HG03196 (cell line): ENCODE data around the gene PFAS.

Source experiments
- ATAC-seq: cut with Tn5 transposase; IDR thresholded peaks from one replicate; pipeline ENCODE4 v1.9.1; 2021; ENCODE audit not compliant: unreplicated experiment

The PFAS gene

DNA sequence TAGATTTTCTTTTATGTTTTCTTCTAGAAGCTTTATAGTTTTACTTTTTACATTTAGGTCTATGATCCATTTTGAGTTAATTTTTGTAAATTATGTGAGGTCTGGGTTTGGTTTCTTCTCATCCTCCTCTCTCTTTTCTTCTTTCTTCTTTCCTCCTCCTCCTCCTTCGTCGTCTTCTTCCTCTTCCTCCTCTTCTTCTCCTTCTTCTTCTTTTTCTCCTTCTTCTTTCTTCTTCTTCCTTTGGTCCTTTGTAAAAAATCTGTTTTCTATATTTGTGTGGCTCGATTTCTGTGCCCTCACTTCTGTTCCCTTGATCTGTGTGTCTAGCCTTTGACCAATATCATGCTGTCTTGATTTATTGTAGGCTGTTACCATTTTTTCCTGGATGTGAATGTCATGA is 51.1 kb downstream of the PFAS start:
- ATAC-seq = no peak

DNA sequence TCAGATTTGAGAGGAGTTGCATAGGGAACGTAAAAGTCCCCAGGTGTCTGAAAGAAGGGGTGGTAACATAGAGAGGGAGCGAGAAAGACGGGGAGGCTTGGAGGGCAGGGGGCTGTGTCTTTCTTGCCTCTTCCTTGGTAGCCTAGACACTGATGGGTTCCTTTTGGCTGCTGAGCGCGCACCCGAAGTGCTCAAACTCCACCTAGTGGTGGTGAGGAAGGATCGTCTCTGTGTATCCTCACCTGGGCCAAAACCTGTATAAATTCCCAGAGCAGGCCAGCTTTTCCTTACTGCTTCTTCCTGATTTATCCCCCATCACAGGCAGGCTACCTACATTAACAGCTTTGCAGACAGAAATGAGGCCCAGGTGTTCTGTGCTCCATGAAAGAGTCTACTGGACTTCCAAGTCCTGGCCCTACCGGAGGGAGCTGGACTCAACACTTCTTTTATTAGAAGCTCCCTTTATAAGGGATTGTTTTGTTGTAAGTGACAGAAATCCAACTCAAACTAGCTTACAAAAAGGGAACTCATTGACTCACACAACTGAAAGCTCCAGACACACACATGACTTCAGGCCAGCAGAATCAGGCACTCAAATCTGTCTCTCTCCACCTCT is 51.6 kb downstream of the PFAS start:
- no peak for ATAC-seq

DNA sequence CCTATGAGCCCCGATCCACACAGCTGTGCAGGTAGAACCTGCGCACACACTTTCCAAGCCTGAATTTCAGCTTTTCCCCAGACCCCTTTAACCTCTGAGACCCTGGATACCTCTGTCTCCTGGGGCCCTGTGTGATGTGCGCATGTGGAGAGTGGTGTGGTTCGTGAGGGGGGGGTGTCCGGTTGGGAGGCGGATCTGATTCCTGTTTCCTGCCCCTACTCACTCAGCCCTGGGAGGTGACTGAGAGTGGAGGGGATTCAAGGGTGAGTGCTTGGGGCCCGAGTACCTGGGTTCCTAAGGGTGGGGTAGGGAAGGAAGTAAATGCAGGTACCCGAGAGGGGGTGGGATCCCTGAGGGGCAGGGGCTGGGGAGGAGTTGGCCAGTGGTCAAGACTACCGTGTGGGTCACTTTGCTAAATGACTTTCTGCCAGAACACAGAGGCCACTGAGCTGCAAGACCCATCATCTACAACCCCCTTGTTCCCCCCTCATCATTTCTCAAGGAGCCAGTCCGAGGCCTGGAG is 61.6 kb downstream of the PFAS start:
- ATAC-seq = no peak

DNA sequence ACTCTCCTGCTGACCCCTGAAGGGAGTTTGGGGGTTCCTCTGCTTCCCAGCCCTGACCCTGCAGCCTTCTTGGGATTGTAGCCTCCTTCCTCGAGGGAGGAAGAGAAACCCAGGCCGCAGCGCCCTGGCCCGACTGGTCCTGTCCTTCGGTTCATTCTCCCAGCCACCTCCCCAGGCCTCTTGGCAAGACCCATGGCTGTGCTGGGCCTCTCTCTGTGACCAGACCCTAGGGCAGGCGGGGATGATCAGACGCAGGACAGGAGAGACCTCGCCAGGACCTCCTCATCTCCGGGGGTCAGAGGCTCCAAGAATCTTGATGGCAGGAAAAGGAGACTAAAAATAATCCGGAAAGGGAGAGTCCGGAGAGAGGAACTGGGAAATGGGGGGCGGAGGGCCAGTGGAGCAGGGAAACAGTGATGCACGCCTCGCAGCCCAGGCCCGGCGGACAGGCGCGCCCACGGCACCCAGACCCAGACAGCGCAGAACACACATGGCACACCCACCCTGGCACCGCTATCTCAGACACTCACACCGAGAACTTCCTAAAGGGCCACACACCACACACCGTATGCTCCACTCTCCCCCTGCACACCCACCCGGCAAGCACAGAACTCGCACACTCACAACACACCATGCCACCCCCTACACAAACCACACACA is 62.2 kb downstream of the PFAS start:
- no peak for ATAC-seq

DNA sequence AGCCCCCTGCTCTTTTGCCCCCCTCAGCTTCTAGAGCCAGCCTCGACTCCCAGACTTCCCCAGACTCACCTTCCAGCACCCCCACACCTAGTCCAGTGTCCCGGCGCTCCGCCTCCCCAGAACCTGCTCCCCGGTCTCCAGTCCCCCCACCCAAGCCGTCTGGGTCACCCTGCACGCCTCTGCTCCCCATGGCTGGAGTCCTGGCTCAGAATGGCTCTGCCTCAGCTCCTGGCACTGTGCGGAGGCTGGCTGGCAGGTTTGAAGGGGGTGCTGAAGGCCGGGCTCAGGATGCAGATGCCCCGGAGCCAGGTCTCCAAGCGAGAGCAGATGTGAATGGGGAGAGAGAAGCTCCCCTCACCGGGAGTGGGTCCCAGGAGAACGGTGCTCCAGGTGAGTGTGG is 63.2 kb downstream of the PFAS start:
- ATAC-seq = no peak

DNA sequence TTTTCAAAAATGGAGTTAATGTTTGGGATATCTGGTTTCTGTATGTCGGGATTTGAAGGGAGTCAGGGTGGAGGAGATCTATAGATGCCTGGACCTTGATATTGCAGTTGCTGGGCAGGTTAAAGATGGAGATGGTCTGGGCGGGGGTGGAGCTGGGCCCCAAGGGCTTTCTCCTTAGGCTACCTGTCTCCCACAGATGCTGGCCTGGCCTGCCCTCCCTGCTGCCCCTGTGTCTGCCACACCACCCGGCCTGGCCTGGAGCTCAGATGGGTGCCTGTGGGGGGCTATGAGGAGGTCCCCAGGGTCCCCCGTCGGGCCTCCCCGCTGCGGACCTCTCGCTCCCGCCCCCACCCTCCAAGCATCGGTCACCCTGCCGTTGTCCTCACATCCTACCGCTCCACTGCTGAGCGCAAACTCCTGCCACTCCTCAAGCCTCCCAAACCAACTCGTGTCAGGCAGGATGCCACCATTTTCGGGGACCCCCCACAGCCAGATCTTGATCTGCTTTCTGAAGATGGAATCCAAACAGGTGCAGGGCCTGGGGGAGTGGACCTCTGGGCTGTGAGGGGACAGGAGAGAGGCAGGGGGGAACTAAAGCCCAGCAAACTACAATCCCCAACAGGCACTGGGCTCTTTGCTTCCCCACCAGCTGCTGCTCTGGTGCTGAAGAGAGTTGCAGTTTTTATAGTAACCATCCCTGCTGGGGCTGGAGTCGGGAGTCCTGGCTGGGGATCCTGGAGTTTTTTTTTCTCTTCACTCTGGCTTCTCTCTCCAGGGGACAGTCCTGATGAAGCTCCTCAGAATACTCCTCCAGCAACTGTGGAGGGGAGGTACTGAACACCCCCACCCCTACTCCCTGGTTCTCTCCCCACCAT is 63.9 kb downstream of the PFAS start:
- ATAC-seq = no peak

DNA sequence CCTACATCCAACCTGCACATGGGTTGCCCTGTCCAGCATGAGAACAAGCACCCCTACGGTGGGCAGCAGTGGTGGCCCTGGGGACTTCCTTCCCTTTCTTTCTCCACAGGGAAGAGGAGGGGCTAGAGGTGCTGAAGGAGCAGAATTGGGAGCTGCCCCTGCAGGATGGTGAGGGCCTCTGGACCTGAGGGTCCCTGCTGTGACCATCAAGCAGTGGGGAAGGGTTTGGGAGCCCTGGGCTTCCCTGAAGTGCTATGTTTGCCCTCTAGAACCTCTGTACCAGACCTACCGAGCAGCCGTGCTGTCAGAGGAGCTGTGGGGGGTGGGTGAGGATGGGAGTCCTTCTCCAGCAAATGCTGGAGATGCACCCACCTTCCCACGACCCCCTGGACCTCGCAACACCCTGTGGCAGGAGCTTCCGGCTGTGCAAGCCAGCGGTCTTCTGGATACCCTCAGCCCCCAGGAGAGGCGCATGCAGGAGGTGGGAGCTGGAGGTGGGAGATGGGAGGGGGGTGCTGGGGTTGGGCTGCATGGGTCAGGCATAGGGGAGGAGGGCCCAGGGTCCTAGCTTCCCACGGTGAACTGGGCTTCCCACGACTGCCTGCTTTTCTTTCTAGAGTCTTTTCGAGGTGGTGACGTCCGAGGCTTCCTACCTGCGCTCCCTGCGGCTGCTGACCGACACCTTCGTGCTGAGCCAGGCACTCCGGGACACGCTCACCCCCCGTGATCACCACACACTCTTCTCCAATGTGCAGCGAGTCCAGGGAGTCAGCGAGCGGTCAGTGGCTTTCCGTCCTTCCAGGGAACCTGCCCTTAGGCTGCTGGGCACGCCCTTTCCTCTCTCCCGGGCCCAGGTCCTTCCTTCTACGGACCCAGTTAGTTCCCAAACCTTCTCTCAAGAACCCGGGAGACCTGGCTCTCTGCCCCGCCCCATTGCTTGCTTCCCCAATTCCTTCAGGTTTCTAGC is 66.0 kb downstream of the PFAS start:
- ATAC-seq = no peak

DNA sequence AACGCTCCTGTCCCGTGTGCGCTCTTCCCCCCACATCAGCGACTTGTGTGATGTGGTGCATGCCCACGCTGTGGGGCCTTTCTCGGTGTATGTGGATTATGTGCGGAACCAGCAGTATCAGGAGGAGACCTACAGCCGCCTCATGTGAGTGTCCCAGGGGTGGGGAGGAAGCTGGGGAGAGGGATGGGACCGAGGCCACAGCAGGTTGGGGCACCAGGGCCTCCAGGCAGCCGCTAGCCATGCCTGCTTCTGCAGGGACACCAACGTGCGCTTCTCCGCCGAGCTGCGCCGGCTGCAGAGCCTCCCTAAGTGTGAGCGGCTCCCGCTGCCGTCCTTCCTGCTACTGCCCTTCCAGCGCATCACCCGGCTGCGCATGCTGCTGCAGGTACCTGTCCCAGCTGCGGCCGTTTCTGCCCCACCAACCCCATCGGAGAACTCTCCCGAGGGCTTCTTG is 66.7 kb downstream of the PFAS start:
- ATAC-seq = no peak

DNA sequence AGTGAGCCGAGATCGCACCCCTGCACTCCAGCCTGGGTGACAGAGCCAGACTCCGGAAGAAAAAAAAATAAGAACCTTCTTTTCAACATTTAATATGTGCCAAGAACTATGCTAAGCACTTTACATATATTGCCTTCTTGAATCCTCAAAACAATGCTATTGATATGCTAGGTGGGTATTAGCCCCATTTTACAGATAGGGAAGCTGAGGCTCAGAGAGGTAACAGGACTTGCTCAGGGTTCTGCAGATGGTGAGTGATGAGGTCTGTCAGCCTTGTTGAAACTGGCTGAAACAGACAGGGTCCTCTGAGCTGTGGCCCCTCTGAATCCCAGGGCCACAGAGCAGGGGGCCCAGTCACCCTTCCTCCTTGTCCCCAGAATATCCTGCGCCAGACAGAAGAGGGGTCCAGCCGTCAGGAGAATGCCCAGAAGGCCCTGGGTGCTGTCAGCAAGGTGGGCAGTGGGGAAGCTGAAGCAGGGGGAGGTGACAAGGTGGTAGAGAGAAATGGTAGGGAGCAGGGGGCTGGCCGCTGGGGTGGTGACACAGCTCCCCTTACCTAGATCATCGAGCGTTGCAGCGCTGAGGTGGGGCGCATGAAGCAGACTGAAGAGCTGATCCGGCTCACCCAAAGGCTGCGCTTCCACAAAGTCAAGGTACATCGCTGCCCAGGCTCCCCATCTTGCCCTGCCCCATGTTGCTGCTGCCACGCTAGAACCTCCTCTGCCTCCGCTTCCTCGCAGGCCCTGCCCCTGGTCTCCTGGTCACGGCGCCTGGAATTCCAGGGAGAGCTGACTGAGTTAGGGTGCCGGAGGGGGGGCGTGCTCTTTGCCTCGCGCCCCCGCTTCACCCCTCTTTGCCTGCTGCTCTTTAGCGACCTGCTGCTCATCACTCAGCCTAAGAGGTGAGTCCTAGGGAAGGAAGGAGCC is 69.2 kb downstream of the PFAS start:
- ATAC-seq = no peak
